Body of pancreas (tissue), 4 donors: ENCODE results near the gene RSBN1L. TPM values are rescaled to one million over a fixed set of nuclear protein-coding genes. Genes with fewer than 3 reads are reported as not detected.

Experiments used
- ATAC-seq: fragments of 150-250 bp; one replicate; pipeline ENCODE4 v1.9.1; 2016
- DNase-seq, 4 donors: peaks; one replicate each; pipeline ENCODE4 v3.0.0-alpha.2; 2019
- H3K27ac ChIP-seq, 4 donors: fragments of 200-600 bp; sonication (generic); 1 replicate in 3 of 4; 2 replicates in 1 of 4; pipeline versions ENCODE4 v1.5.1 to v1.6.1; 2016 to 2019; ENCODE audit warnings: mild to moderate bottlenecking in 1 of 4, mixed read lengths in 1 of 4, moderate library complexity in 1 of 4
- H3K27me3 ChIP-seq, 2 donors: fragments of 200-600 bp; sonication (generic); one replicate each; pipeline ENCODE4 v1.6.0; 2016; ENCODE audit warnings: mild to moderate bottlenecking in 1 of 2
- H3K36me3 ChIP-seq, 2 donors: fragments of 200-600 bp; sonication (generic); replicated peaks in 1 of 2; 2 replicates each; pipeline ENCODE4 v1.5.1; 2016; ENCODE audit warnings: low read depth in 2 of 2; ENCODE audit not compliant: insufficient read depth in 1 of 2
- H3K4me1 ChIP-seq: fragments of 200-600 bp; sonication (generic); one replicate; pipeline ENCODE4 v1.6.0; 2016
- H3K4me3 ChIP-seq, 2 donors: fragments of 200-600 bp; sonication (generic); 1 replicate in 1 of 2; 2 replicates in 1 of 2; pipeline ENCODE4 v1.5.1; 2016 to 2019
- H3K9me3 ChIP-seq, 3 donors: fragments of 200-600 bp; sonication (generic); 1 replicate in 2 of 3; 2 replicates in 1 of 3; pipeline ENCODE4 v1.5.1; 2016
- POLR2A ChIP-seq, 3 donors: fragments of 450-650 bp; IDR thresholded peaks; one replicate each; pipeline ENCODE4 v1.6.1; 2016; ENCODE audit warnings: antibody characterized with exemption in 3 of 3, mild to moderate bottlenecking in 2 of 3
- WGBS, 2 donors: methylation state at CpG; one replicate each; pipeline ENCODE4 v1.1.5; 2017; 5-methylcytosine and 5-hydroxymethylcytosine counted together
- intact Hi-C: fragments of 100-400 bp; cut with DNase I; formaldehyde crosslinking; loops from one replicate; pipeline ENCODE4 v1.15.1; 2023
- total RNA-seq, 2 donors: library from RNA; depleted of rRNA; stranded (reverse); fragments of >200 nt; gene quantifications; one replicate each; pipeline ENCODE4 v1.1.0, GENCODE V29; 2016
- TF ChIP-seq, protein P1 (sequence below), 7 experiments: fragments of 450-650 bp in 4 of 7; fragments of 200-600 bp in 3 of 7; sonication (generic) in 3 of 7; IDR thresholded peaks; one replicate each; pipeline ENCODE4 v1.5.1; 2016 to 2019; ENCODE audit warnings: antibody characterized with exemption in 7 of 7

Gene RSBN1L
- total RNA-seq, 2 donors from 2014 or later: 15.8 to 16.2 TPM

- Histone ChIP-seq H3K27me3 (no peaks in the 10 kb centered on the region), H3K4me1 (peaks cover 38% of the 10 kb centered on the region), H3K27ac (peak overlapping the region in 1 of 4 donors; percentile 32), H3K9me3 (no peaks in the 10 kb centered on the region), H3K36me3 (no peaks in the 10 kb centered on the region), H3K4me3 (no peak overlapping the region)
- intact Hi-C loops: no loop called here
- TF ChIP-seq POLR2A (IDR thresholded peaks at IDR 0.05): no peak
- TF ChIP-seq, protein P1, sequence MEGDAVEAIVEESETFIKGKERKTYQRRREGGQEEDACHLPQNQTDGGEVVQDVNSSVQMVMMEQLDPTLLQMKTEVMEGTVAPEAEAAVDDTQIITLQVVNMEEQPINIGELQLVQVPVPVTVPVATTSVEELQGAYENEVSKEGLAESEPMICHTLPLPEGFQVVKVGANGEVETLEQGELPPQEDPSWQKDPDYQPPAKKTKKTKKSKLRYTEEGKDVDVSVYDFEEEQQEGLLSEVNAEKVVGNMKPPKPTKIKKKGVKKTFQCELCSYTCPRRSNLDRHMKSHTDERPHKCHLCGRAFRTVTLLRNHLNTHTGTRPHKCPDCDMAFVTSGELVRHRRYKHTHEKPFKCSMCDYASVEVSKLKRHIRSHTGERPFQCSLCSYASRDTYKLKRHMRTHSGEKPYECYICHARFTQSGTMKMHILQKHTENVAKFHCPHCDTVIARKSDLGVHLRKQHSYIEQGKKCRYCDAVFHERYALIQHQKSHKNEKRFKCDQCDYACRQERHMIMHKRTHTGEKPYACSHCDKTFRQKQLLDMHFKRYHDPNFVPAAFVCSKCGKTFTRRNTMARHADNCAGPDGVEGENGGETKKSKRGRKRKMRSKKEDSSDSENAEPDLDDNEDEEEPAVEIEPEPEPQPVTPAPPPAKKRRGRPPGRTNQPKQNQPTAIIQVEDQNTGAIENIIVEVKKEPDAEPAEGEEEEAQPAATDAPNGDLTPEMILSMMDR (IDR thresholded peaks at IDR 0.05): no peak
- WGBS, 2 donors: 14 to 65% methylated on average over 2 of the region's 2 CpGs
- ATAC-seq (peak; percentile 54), DNase-seq (peak in 3 of 4 donors; percentile 29 to 42 (median 39))
Measured at GRCh38 chr7:77653572-77653971, 42.7 kb upstream of the RSBN1L start.

DNA sequence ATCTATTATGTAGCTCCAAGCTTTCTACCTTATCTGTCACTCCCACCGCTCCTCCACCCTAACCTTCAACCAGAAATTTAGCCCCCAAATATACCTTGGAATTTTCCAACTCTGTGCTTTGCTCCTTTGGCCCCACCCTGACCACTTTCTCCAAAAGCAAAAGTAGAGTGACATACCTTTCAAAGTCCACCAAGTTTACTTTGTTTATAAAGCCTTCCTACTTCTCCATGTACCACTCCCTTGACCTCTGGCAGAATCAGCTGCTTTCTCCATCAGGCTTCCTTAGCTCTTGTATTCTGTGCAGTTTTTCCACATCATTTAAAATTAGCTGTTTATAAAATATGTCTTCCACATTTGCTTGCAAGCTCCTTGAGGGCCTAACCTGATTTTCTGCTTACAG, 40.9 kb upstream of the RSBN1L start:
- Histone ChIP-seq H3K4me1 (peaks cover 25% of the 10 kb centered on the region), H3K9me3 (no peaks in the 10 kb centered on the region), H3K36me3 (no peaks in the 10 kb centered on the region), H3K4me3 (no peak overlapping the region), H3K27me3 (no peaks in the 10 kb centered on the region), H3K27ac (no peak overlapping the region)
- no peak for DNase-seq
- ATAC-seq: no peak
- intact Hi-C loops: no loop called here
- TF ChIP-seq POLR2A (IDR thresholded peaks at IDR 0.05): no peak
- TF ChIP-seq, protein P1 (IDR thresholded peaks at IDR 0.05): no peak
- 96 to 100% methylated on average over 1 of the region's 1 CpG for WGBS, 2 donors

DNA sequence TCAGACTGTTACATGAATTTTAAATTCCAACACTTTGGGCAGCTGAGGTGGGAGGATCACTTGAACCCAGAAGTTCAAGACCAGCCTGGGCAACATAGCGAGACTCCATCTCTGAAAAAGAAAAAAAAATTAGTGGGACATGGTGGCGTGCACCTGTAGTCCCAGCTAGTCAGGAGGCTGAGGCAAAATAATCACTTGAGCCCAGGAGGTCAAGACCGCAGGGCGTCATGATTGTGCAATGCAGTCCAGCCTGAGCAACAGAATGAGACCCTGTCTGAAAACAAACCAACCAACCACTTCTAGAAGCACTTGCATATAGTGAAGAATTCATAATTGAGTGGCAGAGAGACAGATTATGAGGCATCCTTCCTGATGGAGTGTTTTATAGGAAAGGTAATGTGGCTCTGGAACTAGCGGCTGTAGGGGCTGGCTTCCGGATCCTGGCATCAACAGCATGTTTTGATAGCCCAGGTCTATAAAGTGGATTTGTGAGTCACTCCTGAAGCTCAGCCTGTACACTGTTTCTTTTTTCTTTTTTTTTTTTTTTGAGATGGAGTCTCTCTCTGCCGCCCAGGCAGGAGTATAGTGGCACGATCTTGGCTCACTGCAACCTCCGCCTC, 40.3 kb upstream of the RSBN1L start:
- Histone ChIP-seq H3K27ac (no peak overlapping the region), H3K4me1 (peaks cover 23% of the 10 kb centered on the region), H3K4me3 (no peak overlapping the region), H3K9me3 (no peaks in the 10 kb centered on the region), H3K36me3 (no peaks in the 10 kb centered on the region), H3K27me3 (no peaks in the 10 kb centered on the region)
- 92 to 94% methylated on average over 9 of the region's 9 CpGs for WGBS, 2 donors
- TF ChIP-seq, protein P1 (IDR thresholded peaks at IDR 0.05): no peak
- TF ChIP-seq POLR2A (IDR thresholded peaks at IDR 0.05): no peak
- intact Hi-C loops: no loop called here
- no peak for DNase-seq
- ATAC-seq: no peak

GRCh38 chr7:77657427-77658224, 38.6 kb upstream of the RSBN1L start:
- intact Hi-C loops: no loop called here
- Histone ChIP-seq H3K9me3 (no peaks in the 10 kb centered on the region), H3K36me3 (no peaks in the 10 kb centered on the region), H3K27ac (no peak overlapping the region), H3K4me3 (no peak overlapping the region), H3K4me1 (peaks cover 16% of the 10 kb centered on the region), H3K27me3 (no peaks in the 10 kb centered on the region)
- 54 to 63% methylated on average over 1 of the region's 1 CpG for WGBS, 2 donors
- TF ChIP-seq, protein P1 (IDR thresholded peaks at IDR 0.05): peak; percentile 36 to 86 (median 73)
- TF ChIP-seq POLR2A (IDR thresholded peaks at IDR 0.05): no peak
- ATAC-seq (peak; percentile 77), DNase-seq (peak; percentile 24 to 63 (median 34))
